ENCODE data around the gene SASH1. TPM values are rescaled to one million over a fixed set of nuclear protein-coding genes. Genes with fewer than 3 reads are reported as not detected.
A peak's percentile ranks its signal among the peaks of the same experiment; 100 is the strongest.

The SASH1 gene
- total RNA-seq (2014; rRNA removed; shearing (Covaris generic); ENCODE audit: low replicate concordance) = 31.8 and 39.1 TPM in 2 replicates

DNA sequence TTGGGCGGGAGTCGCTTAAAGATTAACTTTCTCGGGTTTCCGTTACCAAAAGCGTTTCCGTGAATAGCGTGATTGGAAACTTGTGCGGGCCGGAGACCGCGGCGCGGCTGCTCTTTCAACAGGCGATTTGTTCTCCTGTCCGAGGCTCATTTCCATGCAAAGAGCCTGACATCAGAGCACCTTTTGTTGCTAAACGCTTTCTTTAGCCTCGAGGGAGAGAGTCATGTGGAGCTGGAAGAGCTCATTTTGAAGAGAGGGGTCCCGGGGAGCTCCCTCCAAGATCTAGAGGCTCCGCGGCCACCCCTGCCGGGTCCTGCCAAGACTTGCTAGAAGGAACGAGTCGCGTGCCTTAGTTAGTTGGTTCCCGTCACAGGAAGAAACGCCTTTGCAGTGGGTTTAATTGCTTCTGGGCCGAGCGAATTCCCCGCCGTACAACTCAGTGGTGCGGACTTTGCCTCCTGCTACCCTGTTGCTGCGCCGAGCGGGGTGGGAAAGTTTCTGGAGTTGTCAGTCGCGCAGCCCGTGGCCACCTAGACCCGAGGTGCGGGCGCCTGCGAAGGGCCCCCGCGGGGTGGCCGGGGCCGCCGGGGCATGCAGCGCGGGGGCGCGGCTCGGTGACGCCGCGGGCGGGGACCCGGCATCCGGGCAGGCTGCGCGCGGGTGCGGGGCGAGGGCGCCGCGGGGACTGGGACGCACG, at the start of gene SASH1:
SASH1 (plus strand) TSS at position 489 of the 697 bp plus-strand sequence. CDS start 230 bp downstream, outside the sequence.
- no peaks in the 10 kb centered on the region for H3K27me3 ChIP-seq
- H3K36me3 ChIP-seq = peaks cover 3% of the 10 kb centered on the region; the same call in 1 of the 2 replicates
- DNase-seq = peak; percentile 61
- no peaks in the 10 kb centered on the region for H3K9me3 ChIP-seq
- H3K4me3 ChIP-seq = peak within 1 kb of the TSS; percentile 53

DNA sequence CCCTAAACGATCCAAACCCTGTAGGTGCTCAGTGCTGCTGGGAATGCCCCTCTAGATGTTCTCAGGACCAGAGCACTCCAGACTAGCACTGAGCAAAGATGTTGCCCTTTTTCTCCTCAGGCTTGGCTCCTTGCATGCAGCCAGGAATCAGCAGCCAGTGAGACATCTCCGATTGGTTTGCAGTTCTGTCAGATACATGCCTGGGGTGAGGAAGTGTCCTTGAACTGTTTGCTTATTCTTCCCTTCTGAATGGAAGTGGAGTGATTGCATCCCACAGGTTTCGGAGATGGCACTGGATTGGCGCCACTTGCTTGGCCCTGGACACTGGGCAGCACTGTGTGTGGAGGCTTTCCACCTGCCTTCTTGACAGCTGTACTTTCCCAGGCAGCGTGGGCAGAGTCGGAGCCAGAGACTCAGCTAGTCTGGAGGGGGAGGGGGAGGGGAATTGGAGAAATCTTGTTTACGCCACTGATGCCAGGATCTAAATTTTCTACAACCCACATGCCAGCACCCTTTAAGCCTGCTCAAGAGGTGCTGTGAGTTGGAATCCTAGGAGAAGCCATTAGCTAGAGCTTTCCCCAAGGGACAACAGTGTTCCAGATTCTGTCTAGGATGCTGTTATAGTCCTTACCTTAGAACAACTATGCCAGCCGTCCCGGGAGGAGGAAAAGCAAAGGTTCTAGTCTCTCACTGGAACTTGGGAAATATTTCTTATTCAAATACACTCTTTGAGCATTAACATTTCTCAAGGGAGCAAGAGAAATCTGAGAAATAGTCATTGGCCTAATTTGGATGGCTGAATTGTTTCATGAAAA, 49.2 kb upstream of the SASH1 start:
- DNase-seq = no peak

DNA sequence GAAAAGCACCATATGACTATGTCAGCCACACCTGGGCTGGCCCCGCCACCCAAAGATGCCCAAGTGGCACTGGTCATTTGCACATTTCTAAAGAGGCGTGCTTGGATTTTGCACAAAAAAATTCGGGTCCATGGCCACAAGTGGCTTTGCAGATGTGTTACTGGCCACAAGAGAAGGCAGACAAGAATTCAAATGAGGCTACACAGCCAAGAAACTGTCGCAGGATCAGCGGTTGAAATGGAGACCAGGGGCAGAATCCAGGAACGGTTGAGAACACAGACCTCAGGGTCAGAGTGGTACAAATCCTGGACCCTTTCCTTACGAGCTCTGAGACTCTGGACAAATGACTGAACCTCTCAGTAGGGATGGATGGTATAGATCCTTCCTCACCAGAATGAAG, 48.6 kb upstream of the SASH1 start:
- no peak overlapping the region for H3K4me3 ChIP-seq
- peaks cover 10% of the 10 kb centered on the region for H3K36me3 ChIP-seq
- DNase-seq = no peak
- no peaks in the 10 kb centered on the region for H3K27me3 ChIP-seq
- H3K9me3 ChIP-seq = no peaks in the 10 kb centered on the region

More for the DNA sequence above, 49.2 kb upstream of the SASH1 start:
- no peaks in the 10 kb centered on the region for H3K27me3 ChIP-seq
- H3K36me3 ChIP-seq = peaks cover 8% of the 10 kb centered on the region
- H3K4me3 ChIP-seq = no peak overlapping the region
- no peaks in the 10 kb centered on the region for H3K9me3 ChIP-seq

DNA sequence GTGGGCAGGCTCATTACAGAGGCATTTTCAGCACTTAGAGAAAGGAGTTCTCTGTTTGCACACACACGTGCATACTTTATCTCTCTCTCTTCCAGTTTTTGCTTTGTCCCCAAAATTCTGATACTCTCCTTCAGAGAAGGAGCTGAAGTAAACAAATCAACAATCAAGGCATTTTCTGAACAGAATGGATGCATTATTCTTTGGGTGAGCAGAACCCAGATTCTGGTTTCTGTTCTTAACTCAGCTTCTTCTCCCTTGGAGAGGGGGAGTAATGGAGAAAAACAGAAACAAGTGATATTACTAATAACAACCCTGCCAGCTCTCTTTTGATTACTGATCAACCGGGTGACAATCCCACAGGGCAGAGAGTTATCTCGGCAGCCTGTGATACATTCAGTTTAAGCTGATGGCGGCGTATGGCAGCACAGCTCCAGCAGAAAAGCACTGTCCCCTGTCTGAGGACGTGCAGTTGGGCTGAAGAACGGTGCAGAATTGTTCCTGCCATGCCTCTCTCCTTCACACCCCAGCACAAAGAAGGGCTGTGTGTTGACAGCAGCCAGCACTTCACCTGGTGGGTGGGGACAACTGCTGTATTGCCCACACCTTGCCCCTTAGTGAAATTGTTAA, 47.3 kb upstream of the SASH1 start:
- H3K4me3 ChIP-seq = no peak overlapping the region
- no peaks in the 10 kb centered on the region for H3K27me3 ChIP-seq
- H3K36me3 ChIP-seq = peaks cover 8% of the 10 kb centered on the region
- H3K9me3 ChIP-seq = no peaks in the 10 kb centered on the region
- DNase-seq = no peak

DNA sequence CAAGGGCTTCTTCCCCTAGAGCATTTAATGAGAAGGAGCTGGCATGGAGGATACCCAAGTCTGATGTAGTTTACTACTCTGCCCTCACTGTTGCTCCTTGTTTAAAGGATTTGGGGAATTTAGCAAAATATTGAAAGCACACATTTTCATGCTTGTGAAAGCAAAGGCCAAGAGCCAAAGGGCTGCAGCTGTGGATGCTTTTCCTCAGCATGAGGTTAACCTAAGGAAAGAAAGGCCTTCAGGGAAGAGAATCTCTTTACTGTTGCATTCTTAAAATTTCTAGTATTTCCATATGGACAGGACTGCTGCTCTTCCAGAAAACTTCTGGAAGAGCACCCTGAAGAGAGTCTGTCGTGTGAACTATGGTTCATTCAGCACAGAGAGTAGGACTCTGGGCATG, 45.9 kb upstream of the SASH1 start:
- DNase-seq = no peak
- Histone ChIP-seq H3K27me3 (no peaks in the 10 kb centered on the region), H3K9me3 (no peaks in the 10 kb centered on the region), H3K4me3 (no peak overlapping the region), H3K36me3 (peaks cover 8% of the 10 kb centered on the region)

DNA sequence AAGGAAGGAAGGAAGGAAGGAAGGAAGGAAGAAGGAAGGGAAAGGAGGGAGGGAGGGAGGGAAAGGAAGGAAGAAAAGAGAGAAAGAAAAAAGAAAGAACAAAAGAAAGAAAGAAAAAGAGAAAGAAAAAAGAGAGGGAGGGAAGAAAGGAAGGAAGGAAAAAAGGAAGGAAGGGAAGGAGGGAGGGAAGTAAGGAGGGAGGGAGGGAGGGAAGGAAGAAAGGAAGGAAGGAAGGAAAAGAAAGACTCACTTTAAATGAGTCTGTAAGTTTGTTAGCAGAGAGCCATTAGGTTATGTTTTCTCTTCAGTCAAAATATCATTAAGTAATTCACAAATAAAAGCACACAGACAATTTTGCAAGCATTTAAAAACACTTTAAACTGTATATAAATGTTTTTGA, 44.0 kb upstream of the SASH1 start:
- no peaks in the 10 kb centered on the region for H3K27me3 ChIP-seq
- no peak overlapping the region for H3K4me3 ChIP-seq
- H3K36me3 ChIP-seq = peaks cover 10% of the 10 kb centered on the region
- H3K9me3 ChIP-seq = no peaks in the 10 kb centered on the region
- DNase-seq = no peak

DNA sequence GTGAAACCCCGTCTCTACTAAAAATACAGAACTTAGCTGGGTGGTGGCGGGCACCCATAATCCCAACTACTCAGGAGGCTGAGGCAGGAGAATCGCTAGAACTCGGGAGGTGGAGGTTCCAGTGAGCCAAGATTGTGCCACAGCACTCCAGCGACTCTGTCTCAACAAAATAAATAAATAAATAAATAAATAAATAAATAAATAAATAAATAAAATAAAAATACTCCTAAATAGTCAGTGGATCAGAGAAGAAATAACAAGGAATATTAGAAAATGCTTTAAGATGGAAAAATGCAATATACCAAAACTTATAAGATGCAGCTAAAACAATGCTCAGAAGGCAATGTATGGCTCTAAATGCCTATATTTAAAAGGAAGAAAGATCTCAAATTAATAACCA, 39.0 kb upstream of the SASH1 start:
- H3K9me3 ChIP-seq = no peaks in the 10 kb centered on the region
- no peaks in the 10 kb centered on the region for H3K27me3 ChIP-seq
- no peak overlapping the region for H3K4me3 ChIP-seq
- DNase-seq = no peak
- H3K36me3 ChIP-seq = peaks cover 9% of the 10 kb centered on the region

DNA sequence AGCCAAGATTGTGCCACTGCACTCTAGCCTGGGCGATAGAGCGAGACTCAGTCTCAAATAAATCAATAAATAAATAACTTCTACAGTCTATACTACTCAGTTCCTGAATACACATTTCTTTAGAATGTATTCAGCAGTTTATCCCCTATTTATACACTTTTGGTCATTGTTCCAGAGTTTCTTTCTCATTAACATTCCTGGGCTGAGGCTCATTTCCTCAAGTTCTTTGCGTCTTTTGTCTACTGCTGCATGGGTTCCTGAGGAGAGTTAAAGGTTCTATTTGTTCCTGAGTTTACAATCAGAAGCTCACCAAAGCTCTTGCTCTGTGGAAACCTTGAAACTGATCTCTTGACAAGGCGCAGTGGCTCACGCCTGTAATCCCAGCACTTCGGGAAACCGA, 37.7 kb upstream of the SASH1 start:
- H3K4me3 ChIP-seq = no peak overlapping the region
- no peaks in the 10 kb centered on the region for H3K27me3 ChIP-seq
- no peak for DNase-seq
- H3K9me3 ChIP-seq = no peaks in the 10 kb centered on the region
- peaks cover 7% of the 10 kb centered on the region for H3K36me3 ChIP-seq

DNA sequence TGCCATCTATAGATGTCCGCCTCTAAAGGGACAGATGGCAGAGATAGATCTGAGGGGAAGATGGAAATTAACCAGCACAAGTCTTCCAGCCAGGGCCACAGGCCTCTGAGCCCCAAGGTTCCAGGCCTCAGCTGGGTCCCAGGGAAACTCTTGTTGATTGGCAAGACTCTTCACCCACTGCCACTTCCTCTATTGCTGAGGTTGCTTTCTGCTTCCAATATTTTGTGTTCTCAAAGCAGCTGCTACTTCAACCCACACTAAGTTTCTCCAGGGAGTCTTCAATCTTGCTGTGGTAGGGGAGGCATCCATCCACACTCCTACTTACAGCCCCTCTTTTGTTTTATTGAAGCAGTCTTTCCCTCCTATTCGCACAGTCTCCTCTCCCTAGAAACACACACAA, 36.4 kb upstream of the SASH1 start:
- no peak overlapping the region for H3K4me3 ChIP-seq
- no peaks in the 10 kb centered on the region for H3K9me3 ChIP-seq
- peaks cover 7% of the 10 kb centered on the region for H3K36me3 ChIP-seq
- no peaks in the 10 kb centered on the region for H3K27me3 ChIP-seq
- DNase-seq = no peak

DNA sequence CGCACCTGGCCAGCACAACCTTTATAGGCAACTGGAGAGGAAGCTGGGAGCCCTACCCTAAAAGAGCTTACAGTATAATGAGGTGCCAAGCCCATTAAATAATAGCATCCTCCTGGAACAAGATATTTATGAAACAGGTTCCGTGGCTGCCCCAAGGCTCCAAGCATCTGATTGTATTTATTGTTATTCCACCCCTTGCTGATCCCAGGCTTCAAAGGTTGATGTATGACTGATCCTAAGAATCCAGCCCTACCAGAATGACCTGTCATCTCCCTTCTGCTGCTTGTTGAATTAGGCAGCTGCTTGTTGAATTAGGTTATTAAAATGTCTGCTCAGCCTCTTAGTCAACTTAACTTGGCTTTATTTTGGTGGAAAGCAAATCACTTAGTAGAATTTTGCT, 35.2 kb upstream of the SASH1 start:
- H3K36me3 ChIP-seq = peaks cover 5% of the 10 kb centered on the region
- no peaks in the 10 kb centered on the region for H3K9me3 ChIP-seq
- no peaks in the 10 kb centered on the region for H3K27me3 ChIP-seq
- no peak overlapping the region for H3K4me3 ChIP-seq
- no peak for DNase-seq

DNA sequence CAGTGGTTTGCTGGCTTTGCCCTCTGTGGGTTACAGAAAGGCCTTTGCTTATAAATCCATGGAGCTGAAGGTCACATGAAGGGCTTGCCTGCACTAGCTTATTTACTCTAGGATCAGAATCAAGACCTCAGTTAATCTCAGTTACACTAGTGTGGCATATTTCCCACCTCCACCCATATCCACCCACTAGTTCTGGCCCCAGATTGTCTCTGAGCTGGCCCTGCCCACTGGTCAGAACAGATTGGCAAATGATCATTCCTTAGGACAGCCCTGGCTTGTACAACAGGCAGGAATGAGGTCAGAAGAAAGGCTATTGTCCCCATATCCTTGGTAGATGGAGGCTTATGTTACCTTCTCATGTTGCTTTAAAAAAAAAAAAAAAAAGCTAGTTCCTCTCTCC, 33.3 kb upstream of the SASH1 start:
- Histone ChIP-seq H3K36me3 (peaks cover 4% of the 10 kb centered on the region), H3K9me3 (no peaks in the 10 kb centered on the region), H3K27me3 (no peaks in the 10 kb centered on the region), H3K4me3 (no peak overlapping the region)
- DNase-seq = peak; percentile 67

DNA sequence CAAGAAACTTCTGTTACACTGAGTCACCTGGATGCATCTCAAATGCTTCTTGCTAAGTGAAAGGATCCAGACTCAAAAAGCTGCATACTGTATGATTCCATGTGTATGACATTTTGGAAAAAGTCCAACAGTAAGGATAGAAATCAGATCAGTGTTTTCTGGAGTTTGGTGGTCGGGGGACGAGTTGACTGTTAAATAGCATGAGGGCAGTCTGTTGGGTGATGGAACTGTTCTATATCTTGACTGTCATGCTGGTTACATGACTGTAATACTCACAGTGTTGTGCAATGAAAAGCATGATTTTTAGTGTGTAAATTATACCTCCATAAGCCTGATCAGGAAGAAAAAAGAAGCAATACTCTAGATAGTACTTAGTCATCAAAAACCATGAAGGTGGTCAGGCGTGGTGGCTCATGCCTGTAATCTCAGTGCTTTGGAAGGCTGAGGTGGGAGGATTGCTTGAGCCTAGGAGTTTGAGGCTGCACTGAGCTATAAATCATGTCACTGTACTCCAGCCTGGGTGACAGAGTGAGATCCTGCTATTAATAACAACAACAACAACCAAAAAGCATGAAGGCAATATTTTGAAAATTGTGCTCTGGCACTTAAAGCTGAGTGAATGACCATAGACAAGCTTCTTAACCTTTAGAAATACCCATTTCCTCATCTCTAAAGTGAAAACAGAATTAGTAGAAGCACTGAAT, 30.5 kb upstream of the SASH1 start:
- Histone ChIP-seq H3K9me3 (no peaks in the 10 kb centered on the region), H3K36me3 (peaks cover 4% of the 10 kb centered on the region), H3K27me3 (no peaks in the 10 kb centered on the region), H3K4me3 (no peak overlapping the region)
- no peak for DNase-seq

DNA sequence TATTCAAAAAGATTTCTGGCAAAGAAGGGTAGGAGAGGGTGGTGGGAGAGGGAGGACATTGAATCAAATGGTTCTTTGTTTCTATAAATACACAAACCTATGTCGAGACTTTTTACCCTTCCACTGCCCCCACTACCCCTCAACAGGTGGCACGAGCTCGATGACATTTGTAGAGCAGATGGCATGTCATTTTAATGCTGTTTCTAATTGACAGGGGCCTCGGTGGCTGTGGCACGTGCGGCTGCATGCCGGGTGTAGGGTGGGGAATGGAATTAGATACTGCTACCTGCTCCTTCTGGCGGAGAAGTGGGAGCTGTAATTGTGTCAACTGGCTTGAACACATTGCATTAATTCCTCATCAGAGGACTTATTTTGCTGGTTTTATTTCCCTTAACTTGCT, 29.1 kb upstream of the SASH1 start:
- Histone ChIP-seq H3K4me3 (no peak overlapping the region), H3K36me3 (no peaks in the 10 kb centered on the region; the same call in 1 of the 2 replicates), H3K9me3 (no peaks in the 10 kb centered on the region), H3K27me3 (no peaks in the 10 kb centered on the region)
- no peak for DNase-seq

DNA sequence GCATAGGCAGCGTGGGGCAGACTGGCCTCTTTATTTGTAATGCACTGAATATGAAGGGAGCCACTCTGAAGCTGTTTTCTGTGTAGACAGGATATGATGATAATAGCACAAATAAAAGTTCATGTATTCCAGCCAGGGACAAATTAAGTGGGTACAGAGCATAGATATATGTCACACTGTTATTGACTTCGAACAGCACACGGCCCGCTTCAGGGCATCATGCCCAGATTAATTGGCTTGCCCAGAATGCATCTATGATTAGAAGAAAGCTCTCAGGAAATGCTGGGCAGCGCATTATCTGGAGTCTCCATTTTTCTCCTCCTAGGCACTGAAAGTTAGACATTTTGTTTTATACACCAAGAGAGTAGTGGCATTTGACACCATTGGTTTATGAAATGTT, 26.3 kb upstream of the SASH1 start:
- peaks cover 12% of the 10 kb centered on the region for H3K36me3 ChIP-seq
- no peak for DNase-seq
- H3K27me3 ChIP-seq = no peaks in the 10 kb centered on the region
- H3K9me3 ChIP-seq = no peaks in the 10 kb centered on the region
- no peak overlapping the region for H3K4me3 ChIP-seq

DNA sequence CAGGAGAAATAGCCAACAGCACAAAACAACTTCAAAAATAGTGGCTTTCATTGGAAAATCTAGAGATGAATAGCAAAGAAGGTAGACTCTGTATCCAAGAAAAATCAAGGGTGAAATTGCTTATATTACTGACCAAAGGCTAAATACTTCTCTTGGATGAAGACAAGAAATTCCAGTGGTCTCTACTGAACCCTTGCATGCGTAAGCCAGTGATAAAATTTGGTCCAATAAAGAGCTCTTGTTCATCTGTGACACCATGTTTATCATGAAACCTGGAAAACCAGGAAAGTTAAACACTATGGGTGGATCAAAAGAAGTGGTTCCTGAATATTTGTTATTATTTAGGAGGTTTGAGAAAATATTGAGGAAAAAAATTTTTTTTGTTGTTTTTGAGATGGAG, 25.6 kb upstream of the SASH1 start:
- peaks cover 12% of the 10 kb centered on the region for H3K36me3 ChIP-seq

DNA sequence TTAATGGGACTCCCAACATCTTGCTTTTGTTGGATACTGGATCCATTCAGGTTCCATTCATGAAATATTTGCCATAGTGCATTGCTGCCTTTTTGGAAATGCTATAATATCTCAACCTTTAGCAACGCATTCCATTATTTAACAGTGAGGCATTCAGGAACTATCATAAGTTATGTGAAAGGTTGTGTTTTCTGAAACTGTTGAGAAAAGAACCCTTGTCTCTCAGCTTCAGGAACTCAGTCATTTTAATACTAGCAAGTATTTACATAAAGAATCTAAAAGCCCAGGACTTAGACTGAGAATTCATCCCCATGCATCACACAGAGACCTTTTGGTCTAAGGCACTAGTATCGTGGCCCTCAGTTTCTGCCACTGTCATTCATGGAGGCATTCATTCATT, 24.9 kb upstream of the SASH1 start:
- H3K27me3 ChIP-seq = no peaks in the 10 kb centered on the region
- no peaks in the 10 kb centered on the region for H3K9me3 ChIP-seq
- peaks cover 12% of the 10 kb centered on the region for H3K36me3 ChIP-seq
- no peak for DNase-seq
- no peak overlapping the region for H3K4me3 ChIP-seq

More for the DNA sequence above, 25.6 kb upstream of the SASH1 start:
- H3K9me3 ChIP-seq = no peaks in the 10 kb centered on the region
- H3K4me3 ChIP-seq = no peak overlapping the region
- no peaks in the 10 kb centered on the region for H3K27me3 ChIP-seq
- DNase-seq = no peak

DNA sequence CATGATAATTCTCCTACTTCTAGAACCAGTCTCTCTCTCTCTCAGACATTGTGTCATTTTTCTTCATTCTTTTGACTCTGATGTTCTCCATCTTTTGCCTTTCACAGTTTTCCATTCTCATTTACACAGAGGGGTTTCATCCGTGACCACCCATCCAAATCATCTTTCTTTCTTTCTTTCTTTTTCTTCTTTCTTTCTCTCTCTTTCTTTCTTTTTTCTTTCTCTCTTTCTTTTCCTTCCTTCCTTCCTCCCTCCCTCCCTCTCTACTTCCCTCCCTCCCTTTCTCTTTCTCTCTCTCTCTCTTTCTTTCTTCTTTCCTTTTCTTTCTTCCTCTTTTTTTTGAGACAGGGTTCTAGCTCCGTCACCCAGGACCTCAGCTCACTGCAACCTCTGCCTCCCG, 19.9 kb upstream of the SASH1 start:
- no peaks in the 10 kb centered on the region for H3K27me3 ChIP-seq

More for the DNA sequence above, 19.9 kb upstream of the SASH1 start:
- Histone ChIP-seq H3K9me3 (no peaks in the 10 kb centered on the region), H3K4me3 (no peak overlapping the region), H3K36me3 (peaks cover 12% of the 10 kb centered on the region)
- DNase-seq = no peak
